ENCODE results near the gene CDK13. TPM values are rescaled to one million over a fixed set of nuclear protein-coding genes. Genes with fewer than 3 reads are reported as not detected.
"Not testable (repeated sequence)": the region's sequence is repeated elsewhere in the genome, so short reads cannot be mapped to it uniquely, and the experiment has no call there.

CDK13 gene
- total RNA-seq, 1 donor from 2014 or later, result 53.2 TPM

DNA sequence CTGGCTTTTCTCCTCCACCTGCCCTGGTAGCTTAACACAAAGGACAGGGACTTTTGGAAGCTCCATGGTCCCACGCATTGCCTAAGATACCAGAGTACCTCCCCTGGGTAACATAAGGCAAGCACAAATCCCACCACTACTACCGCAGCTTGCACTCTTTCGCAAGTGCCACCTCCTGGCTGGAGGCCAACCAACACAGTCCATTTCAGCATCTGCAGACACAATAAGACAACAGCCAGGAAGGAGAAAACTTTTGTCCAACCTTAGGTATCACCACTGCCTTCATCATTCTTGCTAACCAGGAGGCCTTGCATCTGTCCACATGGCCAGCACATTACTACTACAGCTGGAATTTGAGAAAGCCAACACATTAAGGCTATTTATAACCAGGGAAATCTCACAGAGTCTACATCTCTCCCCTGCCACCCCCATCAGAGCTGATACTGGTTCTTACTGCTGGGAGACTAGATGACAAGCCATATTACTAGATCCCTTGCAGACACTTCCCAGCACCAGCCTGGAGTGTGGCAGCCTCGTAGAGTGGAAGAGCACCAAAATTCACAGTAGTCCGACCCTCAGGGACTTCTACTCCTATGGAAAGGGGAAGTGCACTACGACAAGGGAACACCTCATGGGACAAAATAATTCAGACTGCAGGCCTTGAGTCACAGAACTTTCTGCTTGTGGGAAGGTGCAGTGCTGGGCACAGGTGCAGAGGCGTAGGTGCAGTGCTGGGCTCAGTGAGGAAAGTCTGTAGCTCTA, 39.8 kb upstream of the CDK13 start:
- no peaks in the 10 kb centered on the region for H3K4me1 Mint-ChIP-seq (ENCODE audit: low read depth, unreplicated experiment)
- no peak overlapping the region for H3K4me3 Mint-ChIP-seq (ENCODE audit: unreplicated experiment)
- TF ChIP-seq, protein P1, sequence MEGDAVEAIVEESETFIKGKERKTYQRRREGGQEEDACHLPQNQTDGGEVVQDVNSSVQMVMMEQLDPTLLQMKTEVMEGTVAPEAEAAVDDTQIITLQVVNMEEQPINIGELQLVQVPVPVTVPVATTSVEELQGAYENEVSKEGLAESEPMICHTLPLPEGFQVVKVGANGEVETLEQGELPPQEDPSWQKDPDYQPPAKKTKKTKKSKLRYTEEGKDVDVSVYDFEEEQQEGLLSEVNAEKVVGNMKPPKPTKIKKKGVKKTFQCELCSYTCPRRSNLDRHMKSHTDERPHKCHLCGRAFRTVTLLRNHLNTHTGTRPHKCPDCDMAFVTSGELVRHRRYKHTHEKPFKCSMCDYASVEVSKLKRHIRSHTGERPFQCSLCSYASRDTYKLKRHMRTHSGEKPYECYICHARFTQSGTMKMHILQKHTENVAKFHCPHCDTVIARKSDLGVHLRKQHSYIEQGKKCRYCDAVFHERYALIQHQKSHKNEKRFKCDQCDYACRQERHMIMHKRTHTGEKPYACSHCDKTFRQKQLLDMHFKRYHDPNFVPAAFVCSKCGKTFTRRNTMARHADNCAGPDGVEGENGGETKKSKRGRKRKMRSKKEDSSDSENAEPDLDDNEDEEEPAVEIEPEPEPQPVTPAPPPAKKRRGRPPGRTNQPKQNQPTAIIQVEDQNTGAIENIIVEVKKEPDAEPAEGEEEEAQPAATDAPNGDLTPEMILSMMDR (IDR thresholded peaks at IDR 0.05; ENCODE audit: partially characterized antibody, unreplicated experiment), result no peak
- peaks cover 7% of the 10 kb centered on the region for H3K9me3 Mint-ChIP-seq (ENCODE audit: unreplicated experiment)
- DNase-seq, result no peak
- no peak overlapping the region for H3K27ac Mint-ChIP-seq (ENCODE audit: unreplicated experiment)
- peaks cover 2% of the 10 kb centered on the region for H3K27me3 Mint-ChIP-seq (ENCODE audit: unreplicated experiment)
- peaks cover 15% of the 10 kb centered on the region for H3K36me3 Mint-ChIP-seq (ENCODE audit: unreplicated experiment)

DNA sequence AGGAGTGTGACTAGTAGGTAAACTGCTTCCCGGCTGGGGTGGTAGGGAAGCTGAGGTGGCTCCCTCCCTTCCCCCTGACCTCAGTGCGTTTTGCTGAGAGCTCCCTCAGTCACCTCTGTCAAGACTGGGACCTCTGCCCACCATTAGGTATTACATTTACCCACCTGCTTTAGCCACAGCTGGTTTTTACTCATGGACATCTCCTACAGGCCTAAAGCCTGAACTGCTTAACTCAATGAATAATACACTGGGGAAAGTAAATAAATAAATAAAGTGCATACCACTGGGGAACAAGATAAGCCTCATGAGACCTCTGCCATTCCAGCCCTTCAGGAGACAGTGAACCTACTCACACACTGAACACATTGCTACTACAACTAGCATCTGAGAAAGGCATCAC, 38.9 kb upstream of the CDK13 start:
- TF ChIP-seq, protein P1 (IDR thresholded peaks at IDR 0.05; ENCODE audit: partially characterized antibody, unreplicated experiment), result no peak
- Mint-ChIP-seq H3K36me3 (ENCODE audit: unreplicated experiment) (peaks cover 15% of the 10 kb centered on the region), H3K27ac (ENCODE audit: unreplicated experiment) (no peak overlapping the region), H3K27me3 (ENCODE audit: unreplicated experiment) (peaks cover 2% of the 10 kb centered on the region), H3K4me1 (ENCODE audit: low read depth, unreplicated experiment) (no peaks in the 10 kb centered on the region), H3K4me3 (ENCODE audit: unreplicated experiment) (no peak overlapping the region), H3K9me3 (ENCODE audit: unreplicated experiment) (peaks cover 7% of the 10 kb centered on the region)
- no peak for DNase-seq

DNA sequence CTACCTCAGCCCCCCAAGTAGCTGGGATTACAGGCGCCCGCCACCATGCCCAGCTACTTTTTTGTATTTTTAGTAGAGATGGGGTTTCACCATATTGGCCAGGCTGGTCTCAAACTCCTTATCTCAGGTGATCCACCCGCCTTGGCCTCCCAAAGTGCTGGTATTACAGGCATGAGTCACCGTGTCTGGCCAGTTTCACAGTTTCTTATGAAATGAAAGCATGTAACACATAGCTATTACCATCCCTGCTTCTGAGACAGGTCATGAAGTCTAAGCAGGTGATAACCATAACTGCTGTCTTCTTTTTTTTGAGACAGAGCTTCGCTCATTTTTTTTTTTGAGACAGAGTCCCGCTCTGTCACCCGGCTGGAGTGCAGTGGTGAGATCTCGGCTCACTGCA, 34.2 kb upstream of the CDK13 start:
- not testable (repeated sequence) for DNase-seq; H3K27me3 Mint-ChIP-seq (ENCODE audit: unreplicated experiment); H3K4me1 Mint-ChIP-seq (ENCODE audit: low read depth, unreplicated experiment); H3K36me3 Mint-ChIP-seq (ENCODE audit: unreplicated experiment); H3K9me3 Mint-ChIP-seq (ENCODE audit: unreplicated experiment); H3K4me3 Mint-ChIP-seq (ENCODE audit: unreplicated experiment); H3K27ac Mint-ChIP-seq (ENCODE audit: unreplicated experiment)

DNA sequence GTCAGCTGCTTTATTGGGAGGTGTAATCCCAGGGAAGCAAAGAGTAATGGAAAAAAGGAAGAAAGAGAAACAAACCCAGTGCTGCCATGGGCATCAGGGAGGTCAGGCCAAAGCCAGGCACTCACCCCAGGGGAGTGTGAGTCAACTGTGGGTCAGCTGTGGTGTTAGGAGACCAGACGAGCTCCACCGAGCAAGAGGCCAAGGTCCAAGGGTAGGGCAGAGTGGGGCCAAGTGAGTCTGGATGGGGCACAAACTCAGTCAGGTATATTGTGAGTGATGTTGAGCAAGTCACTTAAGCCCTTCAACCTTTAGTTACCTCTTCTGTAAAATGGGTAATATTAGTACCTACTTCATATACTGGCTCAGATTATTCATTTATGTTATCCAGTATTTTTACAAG, 30.4 kb upstream of the CDK13 start:
- no peaks in the 10 kb centered on the region for H3K36me3 Mint-ChIP-seq (ENCODE audit: unreplicated experiment)
- H3K9me3 Mint-ChIP-seq (ENCODE audit: unreplicated experiment), result peaks cover 2% of the 10 kb centered on the region
- no peak overlapping the region for H3K4me3 Mint-ChIP-seq (ENCODE audit: unreplicated experiment)
- no peak for DNase-seq
- H3K27me3 Mint-ChIP-seq (ENCODE audit: unreplicated experiment), result no peaks in the 10 kb centered on the region
- no peak overlapping the region for H3K27ac Mint-ChIP-seq (ENCODE audit: unreplicated experiment)
- TF ChIP-seq, protein P1 (IDR thresholded peaks at IDR 0.05; ENCODE audit: partially characterized antibody, unreplicated experiment), result no peak
- no peaks in the 10 kb centered on the region for H3K4me1 Mint-ChIP-seq (ENCODE audit: low read depth, unreplicated experiment)

DNA sequence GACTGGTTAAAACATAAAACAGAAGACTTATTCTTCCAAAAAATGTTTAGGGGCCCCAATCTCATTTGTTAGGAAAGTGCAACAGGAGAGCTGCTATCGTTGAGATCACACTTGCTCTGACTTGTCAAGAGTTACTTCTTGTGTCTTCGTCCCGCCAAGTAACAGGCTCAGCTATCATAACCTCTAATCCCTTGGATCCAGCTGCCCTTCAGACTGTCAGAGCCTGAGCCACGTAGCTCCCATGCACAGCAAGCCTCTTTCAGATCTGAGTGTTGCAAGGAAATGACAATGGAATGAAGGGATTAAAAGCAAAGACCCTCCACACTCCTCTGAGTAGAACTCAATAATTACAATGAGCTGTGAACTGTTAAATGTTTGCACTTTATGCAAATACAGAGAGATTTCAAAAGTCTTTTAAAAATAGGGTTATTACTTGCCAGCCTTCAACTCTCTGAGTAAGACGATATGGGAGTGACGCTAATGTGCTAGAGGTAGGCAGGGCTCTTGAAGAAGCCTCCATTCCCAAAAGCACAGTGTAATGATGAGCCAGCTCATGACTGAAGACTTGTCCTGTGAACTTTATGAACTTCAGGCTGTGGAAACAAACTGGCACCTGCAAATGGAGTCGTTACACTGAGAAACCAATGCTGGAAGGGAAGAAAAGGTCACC, 28.4 kb upstream of the CDK13 start:
- H3K27ac Mint-ChIP-seq (ENCODE audit: unreplicated experiment), result no peak overlapping the region
- no peak overlapping the region for H3K4me3 Mint-ChIP-seq (ENCODE audit: unreplicated experiment)
- H3K9me3 Mint-ChIP-seq (ENCODE audit: unreplicated experiment), result peaks cover 2% of the 10 kb centered on the region
- TF ChIP-seq, protein P1 (IDR thresholded peaks at IDR 0.05; ENCODE audit: partially characterized antibody, unreplicated experiment), result no peak
- no peaks in the 10 kb centered on the region for H3K36me3 Mint-ChIP-seq (ENCODE audit: unreplicated experiment)
- H3K4me1 Mint-ChIP-seq (ENCODE audit: low read depth, unreplicated experiment), result no peaks in the 10 kb centered on the region
- H3K27me3 Mint-ChIP-seq (ENCODE audit: unreplicated experiment), result no peaks in the 10 kb centered on the region
- DNase-seq, result no peak

Data from glutamatergic neuron (in vitro differentiated cells).